Nucleus accumbens (tissue), 56 donors: ENCODE measurements around the gene NISCH.
A peak's percentile ranks its signal among the peaks of the same experiment; 100 is the strongest.
"Not testable (repeated sequence)": the region's sequence is repeated elsewhere in the genome, so short reads cannot be mapped to it uniquely, and the experiment has no call there.

Experiments
- DNase-seq, 56 donors: peaks; one replicate each; lab custom pipeline; 2025; lab: John Stamatoyannopoulos, UW

The NISCH gene

DNA sequence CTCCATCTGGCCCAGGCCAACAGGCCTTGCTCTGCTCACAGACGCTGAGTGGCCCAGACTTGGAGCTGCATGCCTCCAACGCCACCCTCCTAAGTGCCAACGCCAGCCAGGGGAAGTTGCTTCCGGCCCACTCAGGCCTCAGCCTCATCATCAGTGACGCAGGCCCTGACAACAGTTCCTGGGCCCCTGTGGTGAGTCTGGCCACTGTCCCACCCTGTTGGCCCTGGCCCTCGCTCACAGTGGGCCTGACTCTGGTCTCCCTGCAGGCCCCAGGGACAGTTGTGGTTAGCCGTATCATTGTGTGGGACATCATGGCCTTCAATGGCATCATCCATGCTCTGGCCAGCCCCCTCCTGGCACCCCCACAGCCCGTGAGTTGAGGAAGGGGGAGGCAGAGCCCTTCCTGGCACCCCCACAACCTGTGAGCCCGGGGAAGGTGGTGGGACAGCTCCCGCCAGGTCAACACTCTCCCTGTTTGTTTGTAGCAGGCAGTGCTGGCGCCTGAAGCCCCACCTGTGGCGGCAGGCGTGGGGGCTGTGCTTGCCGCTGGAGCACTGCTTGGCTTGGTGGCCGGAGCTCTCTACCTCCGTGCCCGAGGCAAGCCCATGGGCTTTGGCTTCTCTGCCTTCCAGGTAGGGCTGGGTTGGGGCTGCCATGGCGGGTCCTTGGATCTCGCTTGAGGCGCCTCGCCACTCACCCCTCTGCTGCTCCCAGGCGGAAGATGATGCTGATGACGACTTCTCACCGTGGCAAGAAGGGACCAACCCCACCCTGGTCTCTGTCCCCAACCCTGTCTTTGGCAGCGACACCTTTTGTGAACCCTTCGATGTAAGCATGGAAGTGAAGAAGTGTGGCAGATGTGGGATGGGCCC lies 68.2 kb downstream of the NISCH start:
- DNase-seq = no peak

DNA sequence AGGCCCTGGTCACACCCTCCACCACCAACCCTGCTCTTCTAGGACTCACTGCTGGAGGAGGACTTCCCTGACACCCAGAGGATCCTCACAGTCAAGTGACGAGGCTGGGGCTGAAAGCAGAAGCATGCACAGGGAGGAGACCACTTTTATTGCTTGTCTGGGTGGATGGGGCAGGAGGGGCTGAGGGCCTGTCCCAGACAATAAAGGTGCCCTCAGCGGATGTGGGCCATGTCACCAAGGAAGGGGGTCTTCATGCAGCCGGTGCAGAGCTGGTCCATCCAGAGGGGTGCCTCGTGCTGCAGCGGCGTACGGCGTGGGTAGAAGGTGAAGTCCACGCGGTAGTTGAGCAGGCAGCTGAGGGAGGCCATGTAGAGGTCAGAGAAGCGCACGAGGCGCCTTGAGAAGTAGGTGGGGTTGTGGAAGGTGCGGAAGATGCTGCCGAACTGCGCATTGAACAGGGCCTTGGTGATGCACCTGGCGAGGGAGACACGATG lies 68.9 kb downstream of the NISCH start:
- DNase-seq = no peak

DNA sequence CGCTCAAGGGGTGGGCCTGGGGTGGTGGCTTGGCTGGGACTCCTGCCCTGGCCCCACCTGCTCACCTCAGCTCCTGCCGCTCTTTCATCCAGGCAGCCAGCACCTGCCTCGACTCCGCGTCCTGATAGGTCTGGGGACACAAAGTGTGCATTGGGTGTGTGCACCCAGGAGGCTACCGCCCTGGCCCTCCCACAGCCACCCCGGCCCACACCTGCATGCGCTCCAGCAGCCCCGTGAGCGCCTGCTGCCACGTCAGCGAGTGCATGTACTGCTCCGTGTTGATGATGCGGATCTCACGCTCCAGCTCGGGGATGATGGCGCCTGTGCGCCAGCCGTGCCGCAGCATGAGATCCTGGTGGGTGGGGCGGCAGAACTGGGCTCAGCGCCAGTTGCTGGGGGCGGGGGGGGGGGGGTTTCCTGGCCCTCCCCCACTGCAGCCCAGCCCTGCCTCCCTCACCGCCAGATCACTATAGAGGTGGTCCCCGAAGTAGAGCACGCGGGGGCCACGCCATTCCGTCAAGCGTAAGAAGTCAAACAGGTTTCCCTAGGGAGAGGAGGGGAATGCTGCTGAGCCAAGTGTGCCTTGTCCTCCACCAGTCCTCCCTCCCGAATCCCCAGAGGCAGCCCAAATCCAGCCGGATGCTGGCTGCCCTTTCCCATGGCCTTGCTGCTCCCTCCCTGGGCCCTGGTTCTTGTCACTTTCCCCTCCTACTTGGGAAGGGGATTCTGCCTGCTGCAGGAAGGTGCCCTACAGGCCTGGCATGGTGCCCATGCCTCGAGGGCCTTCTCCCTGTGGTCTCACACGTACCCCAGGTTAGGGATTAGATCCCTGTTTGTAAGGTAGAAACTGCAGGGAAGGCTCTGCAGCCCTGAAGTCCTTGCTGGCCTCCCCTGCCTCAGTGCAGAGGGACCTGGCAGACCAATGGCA lies 69.6 kb downstream of the NISCH start:
- DNase-seq = no peak

GRCh38 chr3:52525680-52526561 lies 70.5 kb downstream of the NISCH start:
- no peak for DNase-seq

DNA sequence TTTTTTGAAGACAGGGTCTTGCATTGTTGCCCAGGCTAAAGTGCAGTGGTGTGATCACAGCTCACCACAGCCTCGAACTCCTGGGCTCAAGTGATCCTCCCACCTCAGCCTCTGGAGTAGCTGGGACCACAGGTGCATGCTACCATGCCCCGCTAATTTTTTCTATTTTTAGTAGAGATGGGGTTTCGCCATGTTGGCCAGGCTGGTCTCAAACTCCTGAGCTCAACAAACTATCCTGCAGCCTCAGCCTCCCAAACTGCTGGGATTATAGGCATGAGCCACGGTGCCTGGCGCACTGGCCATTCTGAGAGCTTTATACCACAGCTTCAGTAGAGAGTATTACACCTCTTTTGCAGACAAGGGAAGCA lies 71.3 kb downstream of the NISCH start:
- not testable (repeated sequence) for DNase-seq

DNA sequence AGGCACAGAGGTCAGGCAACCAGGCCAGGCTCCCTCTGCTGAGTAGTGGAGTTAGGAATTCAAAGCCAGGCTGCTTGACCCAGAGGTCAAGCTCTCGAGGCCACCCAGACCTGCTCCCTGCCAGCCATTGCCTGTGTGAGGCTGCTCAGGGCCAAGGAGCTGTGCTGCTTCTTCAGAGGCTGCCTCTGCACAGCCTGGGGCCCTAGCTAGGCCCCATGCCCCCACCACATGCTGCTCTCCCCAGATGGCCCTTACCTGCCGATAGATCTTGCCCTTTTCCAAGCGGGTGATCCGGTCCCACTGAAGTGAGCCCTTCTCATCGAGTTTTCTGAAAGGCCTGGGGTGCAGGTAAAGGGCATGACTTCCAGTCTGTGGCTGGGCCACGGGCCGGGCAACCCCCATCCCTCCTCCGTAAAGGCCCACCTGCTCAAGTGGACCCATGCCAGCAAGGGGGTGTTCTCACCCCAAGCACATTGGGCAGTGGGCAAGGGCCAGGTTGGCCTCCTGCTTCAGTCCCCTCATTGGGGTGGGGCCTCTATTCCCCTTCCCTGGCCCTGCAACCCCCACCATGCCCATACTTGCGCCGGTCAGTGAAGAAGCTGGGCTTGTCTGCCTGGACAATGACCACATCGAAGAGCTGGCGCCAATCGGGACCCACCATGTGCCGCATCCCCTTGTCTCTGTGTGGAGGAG lies 71.8 kb downstream of the NISCH start:
- no peak for DNase-seq

DNA sequence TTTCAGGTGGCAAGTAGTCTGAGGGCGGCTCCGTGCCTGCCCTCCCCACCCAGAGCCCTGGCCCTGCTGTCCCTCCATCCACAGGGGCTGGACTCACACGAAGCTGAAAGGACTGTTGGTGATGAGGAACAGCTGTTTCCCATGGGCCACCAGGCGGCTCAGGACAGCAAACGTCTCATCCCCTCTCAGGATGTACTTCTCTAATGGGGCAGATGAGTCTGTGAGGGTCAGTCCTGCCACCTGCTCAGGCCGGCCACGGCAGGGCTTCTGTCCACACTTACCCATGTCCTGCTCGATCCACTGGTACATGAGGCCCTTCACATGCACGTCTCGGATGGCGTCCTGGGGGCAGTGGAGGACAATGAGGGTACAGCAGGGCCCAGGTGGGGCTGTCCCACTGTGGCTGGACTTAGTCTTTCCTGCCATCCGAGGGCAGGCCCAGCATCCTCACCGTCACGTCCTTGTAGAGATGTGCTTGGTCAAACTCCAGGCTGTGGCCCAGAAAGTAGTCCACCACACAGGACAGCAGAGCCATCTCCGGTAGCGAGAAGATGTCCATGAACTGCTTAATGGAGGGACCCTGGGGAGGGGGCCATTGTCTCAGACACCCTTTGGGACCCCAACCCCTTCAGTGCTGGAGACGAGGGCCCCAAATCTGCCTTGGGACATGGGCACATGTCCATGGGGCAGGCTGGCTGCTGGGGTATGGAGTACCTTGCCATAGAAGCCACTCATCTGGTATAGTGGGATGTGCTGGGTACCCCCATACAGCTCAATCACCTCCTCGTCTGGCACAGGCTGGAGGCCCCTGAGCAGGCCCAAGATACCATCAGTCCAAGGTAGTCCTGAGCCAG lies 72.6 kb downstream of the NISCH start:
- DNase-seq = no peak

GRCh38 chr3:52528586-52529375 lies 73.4 kb downstream of the NISCH start:
- no peak for DNase-seq

DNA sequence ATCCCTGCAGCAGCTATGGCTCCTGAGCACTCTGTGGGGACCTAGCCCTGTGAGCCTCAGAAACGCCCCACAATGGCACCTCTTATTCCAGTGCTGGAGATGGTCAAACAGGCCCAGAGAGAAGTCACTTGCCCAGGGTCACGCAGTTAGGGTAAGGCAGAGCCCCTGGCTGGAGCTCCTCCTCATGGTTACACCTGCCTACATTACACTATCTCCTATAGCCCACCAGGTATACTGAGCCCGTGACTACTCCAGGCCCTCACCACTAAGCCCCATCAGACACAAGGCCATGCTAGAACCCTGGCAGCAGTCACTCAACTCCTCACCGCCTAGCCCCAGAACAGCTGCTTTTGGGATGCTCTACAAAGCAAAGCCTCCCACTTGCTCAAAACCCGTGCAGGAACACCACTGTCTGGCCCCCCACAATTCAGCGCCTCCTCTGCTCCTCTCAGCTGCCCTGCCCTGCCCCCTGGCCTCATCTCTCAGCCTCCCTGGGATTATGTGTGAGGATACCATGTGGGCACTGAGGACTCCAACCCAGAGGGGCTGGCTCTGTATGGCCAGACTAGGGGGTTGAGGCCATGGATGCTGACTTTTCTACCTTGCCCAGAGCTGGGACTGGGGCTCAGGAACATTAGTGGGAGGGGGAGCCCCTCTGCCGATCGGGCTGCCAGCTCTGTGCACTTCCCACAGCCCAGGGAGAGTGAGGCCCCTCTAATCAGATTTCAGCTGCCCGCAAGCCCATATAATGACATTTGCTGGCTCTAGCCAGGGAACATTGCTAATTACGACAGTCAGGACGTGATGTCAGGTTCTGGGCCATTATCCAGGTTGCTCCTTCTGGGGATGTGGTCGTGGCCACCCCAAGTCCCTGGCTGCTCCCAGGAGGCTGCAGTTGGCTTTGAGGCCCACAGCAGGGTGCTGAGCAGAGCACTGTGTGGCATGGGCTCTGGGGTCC lies 74.3 kb downstream of the NISCH start:
- no peak for DNase-seq

DNA sequence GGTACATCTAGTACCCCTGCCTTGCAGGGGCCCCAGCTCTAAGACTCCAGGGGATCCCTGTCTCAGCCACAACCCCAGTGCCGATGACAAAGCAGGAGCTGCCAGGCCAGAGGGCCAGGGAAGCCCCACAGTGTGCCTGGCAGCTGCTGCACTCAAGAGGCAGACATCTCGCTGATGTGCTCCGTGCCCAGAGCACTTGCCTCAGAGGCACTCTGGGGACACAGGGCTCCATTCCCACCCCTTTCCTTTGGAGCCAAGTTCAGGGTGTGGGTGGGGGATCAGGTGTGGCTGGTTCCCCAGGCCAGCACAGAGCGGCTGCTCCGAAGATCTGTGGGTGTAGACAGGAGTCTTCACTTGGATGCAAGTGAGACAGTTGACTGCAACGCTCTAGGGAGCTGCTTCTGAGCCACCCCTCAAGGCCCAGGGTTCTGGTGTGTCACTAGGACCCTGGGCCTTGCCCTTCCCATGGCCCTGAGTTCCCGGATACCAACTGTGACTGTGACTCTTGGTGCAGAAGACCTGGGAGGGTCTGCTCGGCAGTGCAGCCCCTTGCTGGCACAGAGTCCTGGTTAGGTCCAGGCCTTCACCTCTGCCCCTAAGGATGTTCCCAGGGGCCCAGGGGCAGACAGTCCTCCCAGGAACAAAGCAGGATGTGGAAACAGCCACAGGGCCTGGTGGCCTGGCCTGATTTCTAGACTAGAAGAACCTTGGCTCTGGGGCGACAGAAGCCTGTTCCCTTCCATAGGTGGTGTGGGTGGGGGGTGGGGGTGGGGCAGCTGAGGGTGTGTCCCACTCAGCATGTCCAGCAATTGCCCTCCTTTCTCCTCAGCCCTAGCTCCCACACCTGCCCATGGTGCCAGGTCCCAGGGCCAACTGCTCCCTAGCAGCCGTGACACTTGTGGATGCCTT lies 75.8 kb downstream of the NISCH start:
- no peak for DNase-seq

GRCh38 chr3:52531860-52532516 lies 76.6 kb downstream of the NISCH start:
- no peak for DNase-seq

DNA sequence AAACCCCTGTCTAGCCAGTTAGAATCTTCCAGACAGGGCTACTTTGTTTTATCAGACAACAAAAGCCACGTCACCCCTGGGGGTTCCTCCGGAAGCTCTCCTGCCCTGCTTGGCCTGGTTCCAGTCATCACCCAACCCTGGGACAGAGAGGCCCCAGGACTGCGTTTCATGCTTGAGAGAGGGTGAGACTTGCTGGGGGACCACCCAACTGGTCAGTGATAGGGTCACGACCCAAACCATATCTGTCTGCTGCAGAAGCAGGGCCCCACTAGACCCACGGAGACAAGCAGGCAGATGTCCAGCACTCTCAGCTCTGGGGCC lies 77.1 kb downstream of the NISCH start:
- peak in 1 of 56 donors; percentile 27 for DNase-seq

- peak in 1 of 56 donors; percentile 36 for DNase-seq
Observed at GRCh38 chr3:52532838-52533622, 77.6 kb downstream of the NISCH start.

DNA sequence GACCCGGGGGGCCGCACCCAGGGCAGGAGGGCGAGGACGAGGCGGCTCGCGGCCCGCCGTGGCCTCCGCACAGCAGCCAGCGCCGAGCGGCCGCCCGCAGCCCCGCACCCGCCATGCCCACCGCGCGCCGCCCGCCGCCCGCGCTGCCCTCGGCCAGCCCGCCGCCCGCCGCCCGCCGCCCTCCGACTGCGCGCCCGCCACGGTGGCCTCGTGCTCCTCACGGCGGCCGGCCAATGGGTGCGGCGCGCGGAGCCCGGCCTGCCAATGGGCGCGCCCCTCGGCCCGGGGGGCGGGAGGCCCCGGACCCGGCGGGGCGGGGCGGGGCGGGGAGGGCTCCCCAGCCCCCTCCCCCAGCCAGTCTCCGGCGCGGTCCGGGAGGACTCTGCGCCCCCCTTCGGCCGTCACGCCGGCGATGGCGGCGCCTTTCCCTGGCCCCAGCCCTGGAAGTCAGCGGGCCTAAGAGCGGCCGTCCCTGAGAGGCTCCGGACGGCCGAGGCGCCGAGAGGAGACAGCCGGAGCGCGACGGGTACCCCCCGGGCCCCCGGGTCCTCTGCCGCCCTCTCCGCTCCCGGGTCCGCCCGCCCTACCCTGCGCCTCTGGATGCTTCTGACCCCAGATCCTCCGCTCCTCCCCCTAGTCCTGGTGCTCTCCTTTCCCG lies 78.3 kb downstream of the NISCH start, which contains the start of gene NT5DC2:
Gene NT5DC2, minus strand, starts transcription at position 235 of the 658 bp plus-strand sequence. Its CDS starts 120 bp downstream, at position 115.
- DNase-seq = peak in 30 of 56 donors; percentile 22 to 79 (median 46)
